CD14-positive monocyte (primary cell): ENCODE results near the gene TBCCD1. TPM values are rescaled to one million over a fixed set of nuclear protein-coding genes. Genes with fewer than 3 reads are reported as not detected.

ENCODE experiments used
- DNase-seq, 3 donors: peaks; one replicate each; pipeline ENCODE4 v3.0.0-alpha.2; 2011 to 2022
- H2AFZ ChIP-seq: 2 replicates; pipeline ENCODE4 v1.6.0; 2012; ENCODE audit warnings: mild to moderate bottlenecking, low read depth, low read length, inconsistent platforms; ENCODE audit not compliant: insufficient read depth, poor library complexity, severe bottlenecking
- H3K27ac ChIP-seq, 2 donors: 1 replicate in 1 of 2; 2 replicates in 1 of 2; pipeline ENCODE4 v1.5.1; 2012 to 2013; ENCODE audit warnings: low read length in 2 of 2, control low read depth in 1 of 2, inconsistent platforms in 1 of 2, low read depth in 1 of 2, mild to moderate bottlenecking in 1 of 2
- H3K27me3 ChIP-seq, 2 donors: one replicate each; pipeline versions ENCODE4 v1.6.0 to v1.6.1; 2011 to 2013; ENCODE audit warnings: low read length in 2 of 2; ENCODE audit not compliant: control insufficient read depth in 2 of 2, insufficient read depth in 2 of 2
- H3K36me3 ChIP-seq, 2 donors: replicated peaks in 1 of 2; 1 replicate in 1 of 2; 2 replicates in 1 of 2; pipeline versions ENCODE4 v1.5.1 to v1.6.1; 2012 to 2013; ENCODE audit warnings: low read length in 2 of 2, control low read depth in 1 of 2, inconsistent platforms in 1 of 2, mild to moderate bottlenecking in 1 of 2; ENCODE audit not compliant: insufficient read depth in 2 of 2, control insufficient read depth in 1 of 2
- H3K4me1 ChIP-seq, 2 donors: 1 replicate in 1 of 2; 2 replicates in 1 of 2; pipeline versions ENCODE4 v1.5.1 to v1.6.1; 2012 to 2013; ENCODE audit warnings: low read length in 2 of 2, control low read depth in 1 of 2, inconsistent platforms in 1 of 2, mild to moderate bottlenecking in 1 of 2, moderate library complexity in 1 of 2; ENCODE audit not compliant: insufficient read depth in 2 of 2, control insufficient read depth in 1 of 2
- H3K4me2 ChIP-seq: replicated peaks from 2 replicates; pipeline ENCODE3; 2012; ENCODE audit warnings: low read length, moderate library complexity, mild to moderate bottlenecking; ENCODE audit not compliant: poor library complexity, severe bottlenecking; ENCODE audit errors: extremely low read depth
- H3K4me3 ChIP-seq, 3 experiments: fragments of 200-600 bp in 1 of 3; sonication (generic) in 1 of 3; replicated peaks in 1 of 3; 1 replicate in 2 of 3; 2 replicates in 1 of 3; pipeline ENCODE4 v1.5.1; 2011 to 2013; ENCODE audit warnings: low read length in 3 of 3, mild to moderate bottlenecking in 3 of 3, control low read depth in 2 of 3, low read depth in 2 of 3, inconsistent platforms in 1 of 3, moderate library complexity in 1 of 3
- H3K79me2 ChIP-seq: 2 replicates; pipeline ENCODE4 v1.6.0; 2012; ENCODE audit warnings: mild to moderate bottlenecking, control low read depth, inconsistent platforms, low read length, moderate library complexity; ENCODE audit not compliant: insufficient read depth
- H3K9ac ChIP-seq: 2 replicates; pipeline ENCODE4 v1.6.0; 2017; ENCODE audit warnings: low read length, mild to moderate bottlenecking; ENCODE audit not compliant: insufficient read depth, poor library complexity, severe bottlenecking
- H3K9me3 ChIP-seq, 2 donors: replicated peaks in 1 of 2; 1 replicate in 1 of 2; 2 replicates in 1 of 2; pipeline versions ENCODE4 v1.5.1 to v1.6.1; 2012 to 2013; ENCODE audit warnings: low read length in 2 of 2, control low read depth in 1 of 2; ENCODE audit not compliant: control insufficient read depth in 1 of 2, insufficient read depth in 1 of 2
- H4K20me1 ChIP-seq: 2 replicates; pipeline ENCODE4 v1.6.0; 2012; ENCODE audit warnings: mild to moderate bottlenecking, low read length, control low read depth, moderate library complexity; ENCODE audit not compliant: insufficient read depth
- H3K27ac Mint-ChIP-seq, 7 donors: one replicate each; pipeline ENCODE4 v1.8.0; 2020; ENCODE audit warnings: mild to moderate bottlenecking in 7 of 7, mixed read lengths in 7 of 7, moderate library complexity in 6 of 7, inconsistent platforms in 2 of 7
- H3K27me3 Mint-ChIP-seq, 3 donors: one replicate each; pipeline ENCODE4 v1.8.0; 2021 to 2022; ENCODE audit warnings: low read depth in 3 of 3, mild to moderate bottlenecking in 3 of 3, mixed read lengths in 3 of 3, moderate library complexity in 3 of 3, inconsistent platforms in 1 of 3
- H3K36me3 Mint-ChIP-seq, 2 donors: one replicate each; pipeline ENCODE4 v1.8.0; 2020; ENCODE audit warnings: mixed read lengths in 2 of 2, inconsistent platforms in 1 of 2, mild to moderate bottlenecking in 1 of 2
- H3K4me1 Mint-ChIP-seq: one replicate; pipeline ENCODE4 v1.8.0; 2020; ENCODE audit warnings: mild to moderate bottlenecking, mixed read lengths
- H3K4me3 Mint-ChIP-seq, 2 donors: one replicate each; pipeline ENCODE4 v1.8.0; 2020; ENCODE audit warnings: mild to moderate bottlenecking in 2 of 2, mixed read lengths in 2 of 2, moderate library complexity in 1 of 2
- H3K9me3 Mint-ChIP-seq, 7 donors: one replicate each; pipeline ENCODE4 v1.8.0; 2020 to 2022; ENCODE audit warnings: mixed read lengths in 7 of 7, mild to moderate bottlenecking in 6 of 7, moderate library complexity in 6 of 7, inconsistent platforms in 2 of 7
- WGBS: methylation state at CpG from one replicate; pipeline ENCODE4 v1.1.5; 2013; ENCODE audit warnings: missing lambda C conversion rate; ENCODE audit not compliant: insufficient coverage; 5-methylcytosine and 5-hydroxymethylcytosine counted together
- intact Hi-C, 2 donors: fragments of 100-400 bp; cut with micrococcal nuclease; formaldehyde crosslinking; loops; one replicate each; pipeline versions ENCODE4 v1.15.0 to v1.15.1; 2023
- polyA plus RNA-seq, 3 donors: library from polyadenylated mRNA; depleted of rRNA in 1 of 3; unstranded in 2 of 3; stranded (reverse) in 1 of 3; fragments of 300-500 nt in 2 of 3; fragments of >200 nt in 1 of 3; fragmentation: Illumina TruSeq in 2 of 3; gene quantifications; 1 replicate in 2 of 3; 2 replicates in 1 of 3; pipeline ENCODE4 v1.2.3, GENCODE V29; 2012 to 2021
- TF ChIP-seq, protein P1 (sequence below): fragments of 200-600 bp; IDR thresholded peaks from one replicate; pipeline ENCODE4 v1.8.0; 2022; ENCODE audit warnings: antibody characterized with exemption, mild to moderate bottlenecking

TBCCD1 gene
- polyA plus RNA-seq, 3 donors: 9.2 to 9.6 (median 9.6) TPM

DNA sequence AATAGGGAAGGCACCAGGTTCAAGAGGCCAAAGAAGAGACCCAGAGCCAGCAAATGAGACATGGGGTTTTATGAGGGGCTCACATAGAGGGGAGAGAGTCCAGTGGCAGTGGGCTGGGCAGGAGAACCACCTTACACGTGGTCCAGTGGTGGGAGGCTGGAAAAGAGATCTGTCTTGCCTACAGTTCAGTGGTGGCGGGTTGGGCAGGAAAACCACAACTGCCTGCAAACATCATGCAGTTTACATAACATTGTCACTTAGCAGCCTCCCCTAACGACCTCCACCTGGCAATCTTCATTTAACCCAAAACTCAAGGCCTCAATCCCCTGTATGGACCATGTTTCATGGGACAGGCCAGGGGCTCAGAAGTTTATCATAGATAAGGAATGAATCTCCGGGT lies 52.0 kb downstream of the TBCCD1 start:
- H3K27ac ChIP-seq: no peak overlapping the region
- intact Hi-C loops: no loop called here
- no peaks in the 10 kb centered on the region for H3K36me3 ChIP-seq
- H3K4me1 Mint-ChIP-seq: peaks cover 26% of the 10 kb centered on the region
- H3K36me3 Mint-ChIP-seq: peaks cover 0 to 6% of the 10 kb centered on the region in 2 donors
- peaks cover 11 to 13% of the 10 kb centered on the region in 2 donors for H3K9me3 ChIP-seq
- WGBS: 0% methylated on average over 1 of the region's 4 CpGs
- H3K9me3 Mint-ChIP-seq: peaks cover 10 to 15% (median 13%) of the 10 kb centered on the region in 7 donors
- H3K9ac ChIP-seq: no peak overlapping the region
- no peak overlapping the region for H3K27ac Mint-ChIP-seq
- no peaks in the 10 kb centered on the region for H4K20me1 ChIP-seq
- H2AFZ ChIP-seq: no peak overlapping the region
- H3K27me3 Mint-ChIP-seq: peaks cover 0 to 1% (median 0%) of the 10 kb centered on the region in 3 donors
- TF ChIP-seq, protein P1, sequence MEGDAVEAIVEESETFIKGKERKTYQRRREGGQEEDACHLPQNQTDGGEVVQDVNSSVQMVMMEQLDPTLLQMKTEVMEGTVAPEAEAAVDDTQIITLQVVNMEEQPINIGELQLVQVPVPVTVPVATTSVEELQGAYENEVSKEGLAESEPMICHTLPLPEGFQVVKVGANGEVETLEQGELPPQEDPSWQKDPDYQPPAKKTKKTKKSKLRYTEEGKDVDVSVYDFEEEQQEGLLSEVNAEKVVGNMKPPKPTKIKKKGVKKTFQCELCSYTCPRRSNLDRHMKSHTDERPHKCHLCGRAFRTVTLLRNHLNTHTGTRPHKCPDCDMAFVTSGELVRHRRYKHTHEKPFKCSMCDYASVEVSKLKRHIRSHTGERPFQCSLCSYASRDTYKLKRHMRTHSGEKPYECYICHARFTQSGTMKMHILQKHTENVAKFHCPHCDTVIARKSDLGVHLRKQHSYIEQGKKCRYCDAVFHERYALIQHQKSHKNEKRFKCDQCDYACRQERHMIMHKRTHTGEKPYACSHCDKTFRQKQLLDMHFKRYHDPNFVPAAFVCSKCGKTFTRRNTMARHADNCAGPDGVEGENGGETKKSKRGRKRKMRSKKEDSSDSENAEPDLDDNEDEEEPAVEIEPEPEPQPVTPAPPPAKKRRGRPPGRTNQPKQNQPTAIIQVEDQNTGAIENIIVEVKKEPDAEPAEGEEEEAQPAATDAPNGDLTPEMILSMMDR: no peak
- H3K4me3 ChIP-seq: no peak overlapping the region
- H3K4me1 ChIP-seq: peaks cover 4 to 18% of the 10 kb centered on the region in 2 donors
- no peaks in the 10 kb centered on the region for H3K27me3 ChIP-seq
- no peak for DNase-seq
- H3K4me3 Mint-ChIP-seq: no peak overlapping the region
- H3K4me2 ChIP-seq: no peak overlapping the region
- no peaks in the 10 kb centered on the region for H3K79me2 ChIP-seq

DNA sequence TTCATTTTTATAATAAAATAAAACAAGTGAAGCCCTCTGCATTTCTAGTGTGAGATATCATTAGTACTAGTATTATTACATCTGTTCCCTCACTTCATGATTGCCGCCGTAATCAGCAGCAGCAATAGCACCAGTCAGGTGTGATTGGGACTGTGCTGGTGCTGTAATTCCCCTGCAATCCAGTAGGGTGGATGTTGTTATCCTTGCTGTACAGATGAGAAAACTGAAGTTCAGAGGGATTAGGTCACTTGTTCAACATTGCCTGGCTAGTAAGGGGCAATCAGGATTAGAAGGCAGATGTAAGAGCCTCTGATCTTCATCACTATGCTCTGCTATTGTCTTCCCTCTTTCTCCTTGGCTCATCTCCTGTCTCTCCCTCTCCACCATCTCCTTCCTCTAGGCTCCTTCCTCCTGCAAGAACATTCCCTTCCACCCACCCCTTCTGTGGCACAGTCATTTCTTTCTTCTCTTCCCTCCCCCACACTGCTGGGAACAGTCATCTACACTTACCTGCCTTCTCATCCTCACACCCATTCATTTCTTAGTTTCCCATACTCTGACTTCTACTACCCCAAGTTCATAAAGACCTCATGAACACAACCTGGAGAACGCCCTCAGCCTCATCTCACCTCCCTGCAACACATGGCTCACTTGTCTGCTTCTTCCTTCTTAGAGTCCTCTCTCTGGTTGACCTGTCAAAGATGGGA lies 52.7 kb downstream of the TBCCD1 start:
- Histone ChIP-seq H3K9me3 (peaks cover 11 to 13% of the 10 kb centered on the region in 2 donors), H3K36me3 (no peaks in the 10 kb centered on the region), H3K9ac (no peak overlapping the region), H3K27me3 (no peaks in the 10 kb centered on the region), H3K4me2 (no peak overlapping the region), H3K4me3 (no peak overlapping the region), H3K27ac (no peak overlapping the region), H2AFZ (no peak overlapping the region), H4K20me1 (no peaks in the 10 kb centered on the region), H3K4me1 (peaks cover 4 to 17% of the 10 kb centered on the region in 2 donors), H3K79me2 (no peaks in the 10 kb centered on the region)
- DNase-seq: no peak
- peaks cover 26% of the 10 kb centered on the region for H3K4me1 Mint-ChIP-seq
- peaks cover 10 to 15% (median 13%) of the 10 kb centered on the region in 7 donors for H3K9me3 Mint-ChIP-seq
- H3K36me3 Mint-ChIP-seq: peaks cover 0 to 6% of the 10 kb centered on the region in 2 donors
- no peak overlapping the region for H3K4me3 Mint-ChIP-seq
- TF ChIP-seq, protein P1: peak; percentile 66
- WGBS: 100% methylated on average over 1 of the region's 3 CpGs
- intact Hi-C loops: no loop called here
- H3K27ac Mint-ChIP-seq: no peak overlapping the region
- H3K27me3 Mint-ChIP-seq: peaks cover 0 to 1% (median 0%) of the 10 kb centered on the region in 3 donors
